H1 (cell line): ENCODE measurements around the gene BASP1. TPM values are rescaled to one million over a fixed set of nuclear protein-coding genes. Genes with fewer than 3 reads are reported as not detected.

ENCODE experiments used
- CTCF ChIA-PET: fragments of 300-600 bp; sonication (Branson Sonifier 250); formaldehyde crosslinking; loops from one replicate; lab custom pipeline; 2021; ENCODE audit not compliant: partially characterized antibody; lab: Charles Lee
- POLR2A ChIA-PET: fragments of 300-600 bp; sonication (Branson Sonifier 250); formaldehyde crosslinking; loops from one replicate; lab custom pipeline; 2021; ENCODE audit warnings: inconsistent platforms; ENCODE audit not compliant: partially characterized antibody; lab: Charles Lee
- DNase-seq, 2 experiments: peaks; one replicate each; pipeline versions ENCODE4 v3.0.0 to v3.0.0-alpha.2; 2010 to 2022; ENCODE audit warnings: low spot score in 2 of 2, low read depth in 1 of 2, mixed read lengths in 1 of 2
- FAIRE-seq: peaks from 2 replicates; lab custom pipeline; 2011; peaks lifted over from hg19 to GRCh38; lab: Jason Lieb, UNC
- H2AFZ ChIP-seq: 2 replicates; pipeline ENCODE4 v1.8.1; 2012; ENCODE audit warnings: low read length, inconsistent platforms
- H2AK5ac ChIP-seq: 2 replicates; pipeline ENCODE4 v1.6.1; 2013; ENCODE audit warnings: low read depth, low read length
- H2BK120ac ChIP-seq: replicated peaks from 2 replicates; pipeline ENCODE3; 2013; ENCODE audit warnings: low read depth, low read length, inconsistent platforms
- H2BK12ac ChIP-seq: 2 replicates; pipeline ENCODE4 v1.6.1; 2013; ENCODE audit warnings: low read depth, low read length
- H2BK15ac ChIP-seq: 2 replicates; pipeline ENCODE4 v1.6.1; 2013; ENCODE audit warnings: low read length
- H2BK20ac ChIP-seq: 2 replicates; pipeline ENCODE4 v1.6.1; 2013; ENCODE audit warnings: low read length
- H2BK5ac ChIP-seq: 2 replicates; pipeline ENCODE4 v1.6.1; 2013; ENCODE audit warnings: low read depth, low read length
- H3K14ac ChIP-seq: 2 replicates; pipeline ENCODE4 v1.6.1; 2013; ENCODE audit warnings: inconsistent platforms; ENCODE audit not compliant: insufficient read length
- H3K18ac ChIP-seq: 2 replicates; pipeline ENCODE4 v1.6.1; 2013; ENCODE audit warnings: low read length; ENCODE audit errors: extremely low read depth
- H3K23ac ChIP-seq: 2 replicates; pipeline ENCODE4 v1.6.1; 2013; ENCODE audit warnings: inconsistent platforms; ENCODE audit not compliant: insufficient read length
- H3K23me2 ChIP-seq: 2 replicates; pipeline ENCODE4 v1.6.1; 2013; ENCODE audit warnings: low read depth, low read length
- H3K27ac ChIP-seq: 2 replicates; pipeline ENCODE4 v1.6.1; 2011; ENCODE audit warnings: low read depth, low read length, inconsistent platforms
- H3K27me3 ChIP-seq, 4 experiments: replicated peaks in 1 of 4; 1 replicate in 1 of 4; 2 replicates in 3 of 4; pipeline versions ENCODE4 v1.6.1 to v1.8.1; 2011 to 2013; ENCODE audit warnings: low read length in 3 of 4, mild to moderate bottlenecking in 3 of 4, inconsistent platforms in 2 of 4, mixed read lengths in 2 of 4, moderate library complexity in 1 of 4; ENCODE audit not compliant: control insufficient read depth in 3 of 4, insufficient read depth in 3 of 4; ENCODE audit errors: extremely low read depth in 1 of 4
- H3K36me3 ChIP-seq, 4 experiments: 2 replicates each; pipeline versions ENCODE4 v1.6.1 to v1.8.1; 2011 to 2013; ENCODE audit warnings: mild to moderate bottlenecking in 4 of 4, low read length in 3 of 4, moderate library complexity in 2 of 4, control low read depth in 1 of 4, inconsistent platforms in 1 of 4; ENCODE audit not compliant: insufficient read depth in 4 of 4, control insufficient read depth in 2 of 4
- H3K4ac ChIP-seq: replicated peaks from 2 replicates; pipeline ENCODE3; 2013; ENCODE audit warnings: low read length, low read depth, mixed read lengths, inconsistent platforms; ENCODE audit not compliant: insufficient read length
- H3K4me1 ChIP-seq, 4 experiments: replicated peaks in 1 of 4; 1 replicate in 1 of 4; 2 replicates in 3 of 4; pipeline versions ENCODE4 v1.6.1 to v1.8.1; 2011 to 2013; ENCODE audit warnings: low read length in 3 of 4, inconsistent platforms in 2 of 4, mixed read lengths in 1 of 4; ENCODE audit not compliant: insufficient read depth in 4 of 4, control insufficient read depth in 3 of 4
- H3K4me2 ChIP-seq, 2 experiments: 2 replicates each; pipeline versions ENCODE4 v1.6.1 to v1.8.1; 2011 to 2013; ENCODE audit warnings: low read depth in 2 of 2, low read length in 2 of 2, control low read depth in 1 of 2, inconsistent platforms in 1 of 2, mild to moderate bottlenecking in 1 of 2; ENCODE audit not compliant: insufficient read depth in 1 of 2
- H3K4me3 ChIP-seq, 4 experiments: fragments of 200-600, 300-600 bp in 1 of 4; sonication (generic), shearing (Covaris generic), sonication (Bioruptor Twin) in 1 of 4; 2 replicates each; pipeline versions ENCODE4 v1.5.1 to v1.8.1; 2011 to 2016; ENCODE audit warnings: low read length in 4 of 4, low read depth in 3 of 4, control low read depth in 2 of 4, inconsistent platforms in 2 of 4, mild to moderate bottlenecking in 2 of 4, mixed read lengths in 1 of 4, moderate library complexity in 1 of 4; ENCODE audit not compliant: insufficient read depth in 2 of 4; ENCODE audit errors: extremely low read depth in 1 of 4
- H3K56ac ChIP-seq: replicated peaks from 2 replicates; pipeline ENCODE3; 2013; ENCODE audit warnings: low read depth, mild to moderate bottlenecking, mixed read lengths, low read length, inconsistent platforms; ENCODE audit not compliant: insufficient read length
- H3K79me1 ChIP-seq: 2 replicates; pipeline ENCODE4 v1.6.1; 2013; ENCODE audit warnings: low read depth, low read length, control low read depth
- H3K79me2 ChIP-seq, 2 experiments: 2 replicates each; pipeline versions ENCODE4 v1.6.1 to v1.8.1; 2012 to 2013; ENCODE audit warnings: low read length in 2 of 2, mild to moderate bottlenecking in 2 of 2, inconsistent platforms in 1 of 2; ENCODE audit not compliant: insufficient read depth in 2 of 2, control insufficient read depth in 1 of 2
- H3K9ac ChIP-seq, 4 experiments: replicated peaks in 1 of 4; 1 replicate in 1 of 4; 2 replicates in 3 of 4; pipeline versions ENCODE4 v1.6.1 to v1.8.1; 2011 to 2013; ENCODE audit warnings: low read depth in 3 of 4, low read length in 3 of 4, control low read depth in 2 of 4, mild to moderate bottlenecking in 2 of 4, moderate library complexity in 2 of 4, inconsistent platforms in 1 of 4; ENCODE audit errors: extremely low read depth in 1 of 4
- H3K9me3 ChIP-seq, 2 experiments: 2 replicates each; pipeline versions ENCODE4 v1.6.1 to v1.8.1; 2012 to 2013; ENCODE audit warnings: mild to moderate bottlenecking in 2 of 2, moderate library complexity in 2 of 2, control low read depth in 1 of 2, inconsistent platforms in 1 of 2, low read depth in 1 of 2, low read length in 1 of 2, mixed read lengths in 1 of 2; ENCODE audit not compliant: insufficient read depth in 2 of 2
- H4K20me1 ChIP-seq, 2 experiments: replicated peaks in 1 of 2; 2 replicates each; pipeline versions ENCODE3 to v1.8.1; 2011 to 2013; ENCODE audit warnings: inconsistent platforms in 2 of 2, low read length in 2 of 2, mild to moderate bottlenecking in 1 of 2; ENCODE audit not compliant: insufficient read depth in 2 of 2, control insufficient read depth in 1 of 2
- H4K5ac ChIP-seq: 2 replicates; pipeline ENCODE4 v1.6.1; 2013; ENCODE audit warnings: low read length, low read depth, mixed read lengths, inconsistent platforms; ENCODE audit not compliant: insufficient read length
- H4K8ac ChIP-seq: 2 replicates; pipeline ENCODE4 v1.8.0; 2013; ENCODE audit warnings: mild to moderate bottlenecking, moderate library complexity, low read length, inconsistent platforms; ENCODE audit not compliant: insufficient read depth; ENCODE audit errors: extremely low read depth
- H4K91ac ChIP-seq: replicated peaks from 2 replicates; pipeline ENCODE3; 2013; ENCODE audit warnings: low read length, mixed read lengths, inconsistent platforms; ENCODE audit not compliant: insufficient read length
- ASH2L ChIP-seq: fragments of 200-600, 300-600 bp; sonication (generic); IDR thresholded peaks from one replicate; pipeline ENCODE4 v1.7.1; 2017; ENCODE audit warnings: low read length
- BRCA1 ChIP-seq: IDR thresholded peaks from 2 replicates; pipeline ENCODE4 v1.6.1; 2012; ENCODE audit warnings: low read depth, low read length, improper control_type of control experiment
- EZH2 ChIP-seq: fragments of 200-600 bp; sonication (generic); IDR thresholded peaks from 2 replicates; pipeline ENCODE4 v1.7.1; 2012; ENCODE audit warnings: low read depth, mild to moderate bottlenecking, moderate library complexity, low read length, inconsistent platforms; ENCODE audit not compliant: severe bottlenecking
- FOSL1 ChIP-seq: IDR thresholded peaks from 2 replicates; pipeline ENCODE4 v1.6.1; 2011; ENCODE audit warnings: mild to moderate bottlenecking, low read depth, low read length, moderate library complexity; ENCODE audit not compliant: insufficient read depth
- MAFK ChIP-seq: IDR thresholded peaks from 2 replicates; pipeline ENCODE4 v1.6.1; 2012; ENCODE audit warnings: low read depth, mild to moderate bottlenecking, improper control_type of control experiment, low read length
- NRF1 ChIP-seq: IDR thresholded peaks from 2 replicates; pipeline ENCODE4 v1.6.1; 2011; ENCODE audit warnings: mild to moderate bottlenecking, low read depth, low read length, improper control_type of control experiment
- POLR2AphosphoS5 ChIP-seq: IDR thresholded peaks from 2 replicates; pipeline ENCODE4 v1.6.1; 2011; ENCODE audit warnings: low read depth, low read length
- SP1 ChIP-seq: IDR thresholded peaks from 2 replicates; pipeline ENCODE4 v1.6.1; 2011; ENCODE audit warnings: low read depth, low read length
- SP2 ChIP-seq: IDR thresholded peaks from 2 replicates; pipeline ENCODE4 v1.6.1; 2012; ENCODE audit warnings: mild to moderate bottlenecking, low read length, inconsistent platforms
- SP4 ChIP-seq: IDR thresholded peaks from 2 replicates; pipeline ENCODE4 v1.6.1; 2012; ENCODE audit warnings: low read length, inconsistent platforms
- TBP ChIP-seq: IDR thresholded peaks from 2 replicates; pipeline ENCODE4 v1.6.1; 2011; ENCODE audit warnings: low read depth, low read length, improper control_type of control experiment
- YY1 ChIP-seq: IDR thresholded peaks from 2 replicates; pipeline ENCODE4 v1.6.1; 2011; ENCODE audit warnings: low read depth, mild to moderate bottlenecking, low read length
- WGBS, 2 experiments: shearing (Covaris generic) in 1 of 2; methylation state at CpG; one replicate each; pipeline versions ENCODE4 v1.1.6 to v1.1.7; 2013 to 2015; ENCODE audit warnings: low lambda C conversion rate in 2 of 2, mixed read lengths in 2 of 2, inconsistent platforms in 1 of 2, low coverage in 1 of 2, missing lambda C conversion rate in 1 of 2; ENCODE audit not compliant: insufficient replicate concordance in 2 of 2, insufficient coverage in 1 of 2, insufficient read length in 1 of 2; ENCODE audit errors: extremely low coverage in 1 of 2, missing lambda C conversion rate in 1 of 2; 5-methylcytosine and 5-hydroxymethylcytosine counted together
- polyA plus RNA-seq, 7 experiments: library from polyadenylated mRNA; depleted of rRNA in 3 of 7; stranded (reverse) in 5 of 7; unstranded in 2 of 7; fragments of >200 nt in 5 of 7; fragments of 200-250 nt in 2 of 7; gene quantifications; 1 replicate in 5 of 7; 2 replicates in 1 of 7; 4 replicates in 1 of 7; pipeline versions ENCODE4 v1.2.1 to v1.2.3, GENCODE V29; 2011 to 2013; ENCODE audit warnings: missing spikeins in 2 of 7, mixed read lengths in 2 of 7
- total RNA-seq: library from RNA; stranded (reverse); fragmentation: NEBNext Ultra II Directional; extraction: Animal tissue kit (Norgen Biotek cat#: 25700); gene quantifications from 2 replicates; pipeline ENCODE4 v1.2.1, GENCODE V29; 2021
- TF ChIP-seq, protein P1 (sequence below): IDR thresholded peaks from 2 replicates; pipeline ENCODE4 v1.6.1; 2012; ENCODE audit warnings: low read length, inconsistent platforms
- TF ChIP-seq, protein P2 (sequence below): IDR thresholded peaks from 2 replicates; pipeline ENCODE4 v1.6.1; 2011; ENCODE audit warnings: low read length, improper control_type of control experiment

The BASP1 gene
- total and polyA plus RNA-seq, 2 of the 8 experiments (the other 6 are each of a cell fraction or from before 2014, with no cell fraction given) = 95.2 to 104 TPM

DNA sequence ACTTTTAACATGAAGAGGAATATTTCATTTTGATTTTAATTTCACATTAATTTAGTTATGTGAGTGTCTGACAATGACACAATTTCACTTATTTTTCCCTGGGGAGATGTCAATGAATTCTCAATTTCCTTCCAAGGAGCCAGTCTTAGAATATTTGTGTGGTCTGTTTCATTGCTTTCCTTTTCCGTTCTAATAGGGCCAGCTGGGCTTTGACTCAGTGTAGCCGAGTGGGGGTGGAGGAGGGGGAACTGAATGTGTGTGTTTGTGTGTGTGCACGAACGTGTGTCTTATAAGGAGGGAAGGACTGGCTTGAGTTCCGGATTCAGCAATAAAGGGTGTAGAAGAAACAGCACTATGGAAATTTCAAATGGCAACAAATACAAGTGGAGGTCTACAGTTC is 100.0 kb downstream of the BASP1 start:
- ChIA-PET POLR2A (no interaction called here), CTCF (no interaction called here)
- no peaks in the 10 kb centered on the region for H3K79me1 ChIP-seq
- H2AK5ac ChIP-seq = no peak overlapping the region
- H3K4ac ChIP-seq = no peak overlapping the region
- H3K9ac ChIP-seq = no peak overlapping the region
- H3K79me2 ChIP-seq = no peaks in the 10 kb centered on the region
- H3K27me3 ChIP-seq = no peaks in the 10 kb centered on the region
- DNase-seq = no peak
- H3K4me1 ChIP-seq = no peaks in the 10 kb centered on the region; a peak in 1 of 7 replicates
- no peak overlapping the region for H4K8ac ChIP-seq
- no peak overlapping the region for H2BK120ac ChIP-seq
- no peaks in the 10 kb centered on the region for H3K9me3 ChIP-seq
- no peak overlapping the region for H2BK20ac ChIP-seq
- no peak overlapping the region for H4K5ac ChIP-seq
- H3K23me2 ChIP-seq = no peaks in the 10 kb centered on the region
- H2BK5ac ChIP-seq = no peak overlapping the region
- no peak overlapping the region for H3K18ac ChIP-seq
- H2BK12ac ChIP-seq = no peak overlapping the region
- no peak overlapping the region for H3K56ac ChIP-seq
- no peaks in the 10 kb centered on the region for H3K36me3 ChIP-seq
- 87% methylated on average over 5 of the region's 5 CpGs; no CpG with 5 or more reads in 1 of the 2 experiments for WGBS, 2 experiments
- H3K27ac ChIP-seq = no peak overlapping the region
- no peak overlapping the region for H3K14ac ChIP-seq
- FAIRE-seq = no peak
- no peak overlapping the region for H3K23ac ChIP-seq
- H4K91ac ChIP-seq = no peak overlapping the region
- H2AFZ ChIP-seq = no peak overlapping the region
- H2BK15ac ChIP-seq = no peak overlapping the region
- no peaks in the 10 kb centered on the region for H4K20me1 ChIP-seq
- no peak overlapping the region for H3K4me3 ChIP-seq
- H3K4me2 ChIP-seq = no peak overlapping the region
- TF ChIP-seq TBP (no peak), FOSL1 (no peak), SP1 (no peak), SP4 (no peak), SP2 (no peak), MAFK (no peak), NRF1 (no peak), EZH2 (no peak), POLR2AphosphoS5 (no peak), BRCA1 (no peak), ASH2L (no peak), YY1 (no peak)
- TF ChIP-seq, protein P1, sequence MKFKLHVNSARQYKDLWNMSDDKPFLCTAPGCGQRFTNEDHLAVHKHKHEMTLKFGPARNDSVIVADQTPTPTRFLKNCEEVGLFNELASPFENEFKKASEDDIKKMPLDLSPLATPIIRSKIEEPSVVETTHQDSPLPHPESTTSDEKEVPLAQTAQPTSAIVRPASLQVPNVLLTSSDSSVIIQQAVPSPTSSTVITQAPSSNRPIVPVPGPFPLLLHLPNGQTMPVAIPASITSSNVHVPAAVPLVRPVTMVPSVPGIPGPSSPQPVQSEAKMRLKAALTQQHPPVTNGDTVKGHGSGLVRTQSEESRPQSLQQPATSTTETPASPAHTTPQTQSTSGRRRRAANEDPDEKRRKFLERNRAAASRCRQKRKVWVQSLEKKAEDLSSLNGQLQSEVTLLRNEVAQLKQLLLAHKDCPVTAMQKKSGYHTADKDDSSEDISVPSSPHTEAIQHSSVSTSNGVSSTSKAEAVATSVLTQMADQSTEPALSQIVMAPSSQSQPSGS = no peak
- TF ChIP-seq, protein P2, sequence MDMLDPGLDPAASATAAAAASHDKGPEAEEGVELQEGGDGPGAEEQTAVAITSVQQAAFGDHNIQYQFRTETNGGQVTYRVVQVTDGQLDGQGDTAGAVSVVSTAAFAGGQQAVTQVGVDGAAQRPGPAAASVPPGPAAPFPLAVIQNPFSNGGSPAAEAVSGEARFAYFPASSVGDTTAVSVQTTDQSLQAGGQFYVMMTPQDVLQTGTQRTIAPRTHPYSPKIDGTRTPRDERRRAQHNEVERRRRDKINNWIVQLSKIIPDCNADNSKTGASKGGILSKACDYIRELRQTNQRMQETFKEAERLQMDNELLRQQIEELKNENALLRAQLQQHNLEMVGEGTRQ = no peak
